Caco-2 (cell line): ENCODE results near the gene ADAMTS19. TPM values are rescaled to one million over a fixed set of nuclear protein-coding genes. Genes with fewer than 3 reads are reported as not detected.

Source experiments
- BruUV-seq: library from RNA; stranded (reverse); fragments of 400-500 nt; replicated peaks from 2 replicates; lab custom pipeline; 2021; lab: Mats Ljungman, UMichigan
- CTCF ChIA-PET: fragments of 300-600 bp; sonication (Branson Sonifier 250); formaldehyde crosslinking; loops from one replicate; lab custom pipeline; 2022; ENCODE audit warnings: antibody characterized with exemption; lab: Charles Lee
- POLR2A ChIA-PET: fragments of 300-600 bp; sonication (Branson Sonifier 250); formaldehyde crosslinking; loops from one replicate; lab custom pipeline; 2022; ENCODE audit warnings: antibody characterized with exemption; lab: Charles Lee
- DNase-seq, 2 experiments: peaks; one replicate each; pipeline versions ENCODE4 v3.0.0 to v3.0.0-alpha.2; 2020 to 2022
- H3K27me3 ChIP-seq: replicated peaks from 2 replicates; pipeline ENCODE4 v1.6.0; 2011; ENCODE audit warnings: low read length; ENCODE audit not compliant: control insufficient read depth, insufficient read depth
- H3K36me3 ChIP-seq: 2 replicates; pipeline ENCODE4 v1.5.1; 2011; ENCODE audit warnings: low read length; ENCODE audit not compliant: control insufficient read depth, insufficient read depth
- H3K4me1 ChIP-seq: fragments of 250-450 bp; sonication (Bioruptor Pico); 2 replicates; pipeline ENCODE4 v1.5.1; 2020; ENCODE audit warnings: mild to moderate bottlenecking
- H3K4me3 ChIP-seq: 2 replicates; pipeline ENCODE4 v1.5.1; 2011; ENCODE audit warnings: low read depth, mild to moderate bottlenecking, control low read depth, low read length
- H3K9me3 ChIP-seq: fragments of 250-450 bp; sonication (Bioruptor Pico); 2 replicates; pipeline ENCODE4 v1.5.1; 2020; ENCODE audit warnings: mild to moderate bottlenecking, moderate library complexity
- H3K27ac Mint-ChIP-seq: one replicate; pipeline ENCODE4 v1.8.0; 2022; ENCODE audit warnings: mixed read lengths; ENCODE audit not compliant: unreplicated experiment
- H3K27me3 Mint-ChIP-seq: one replicate; pipeline ENCODE4 v1.8.0; 2022; ENCODE audit warnings: mixed read lengths; ENCODE audit not compliant: insufficient read depth, unreplicated experiment
- H3K36me3 Mint-ChIP-seq: one replicate; pipeline ENCODE4 v1.8.0; 2022; ENCODE audit warnings: mild to moderate bottlenecking, mixed read lengths; ENCODE audit not compliant: insufficient read depth, unreplicated experiment
- H3K4me1 Mint-ChIP-seq: one replicate; pipeline ENCODE4 v1.8.0; 2022; ENCODE audit warnings: low read depth, mixed read lengths; ENCODE audit not compliant: unreplicated experiment
- H3K4me3 Mint-ChIP-seq: one replicate; pipeline ENCODE4 v1.8.0; 2022; ENCODE audit warnings: mild to moderate bottlenecking, moderate library complexity, mixed read lengths; ENCODE audit not compliant: unreplicated experiment
- H3K9me3 Mint-ChIP-seq: one replicate; pipeline ENCODE4 v1.8.0; 2022; ENCODE audit warnings: mixed read lengths; ENCODE audit not compliant: unreplicated experiment
- CTCF ChIP-seq, 2 experiments: fragments of 200-600 bp in 1 of 2; IDR thresholded peaks; 1 replicate in 1 of 2; 2 replicates in 1 of 2; pipeline versions ENCODE4 v1.5.1 to v1.8.0; 2011 to 2022; ENCODE audit warnings: antibody characterized with exemption in 1 of 2, control low read depth in 1 of 2, inconsistent platforms in 1 of 2, low read depth in 1 of 2, low read length in 1 of 2, mild to moderate bottlenecking in 1 of 2, moderate library complexity in 1 of 2; ENCODE audit not compliant: insufficient read depth in 1 of 2, severe bottlenecking in 1 of 2, unreplicated experiment in 1 of 2
- intact Hi-C: fragments of 100-400 bp; cut with micrococcal nuclease; formaldehyde crosslinking; loops from one replicate; pipeline ENCODE4 v1.10.0; 2022; ENCODE audit not compliant: unreplicated experiment
- total RNA-seq: library from RNA; stranded (reverse); gene quantifications from 2 replicates; pipeline ENCODE4 v1.2.3, GENCODE V29; 2022

The ADAMTS19 gene
- total RNA-seq, 1 experiment from 2014 or later, result 0.95 TPM

- ChIA-PET CTCF (no interaction called here), POLR2A (no interaction called here)
- intact Hi-C loops, result no loop called here
- Histone ChIP-seq H3K36me3 (no peaks in the 10 kb centered on the region), H3K9me3 (no peaks in the 10 kb centered on the region), H3K27me3 (no peaks in the 10 kb centered on the region), H3K4me3 (no peak overlapping the region), H3K4me1 (no peaks in the 10 kb centered on the region)
- Mint-ChIP-seq H3K9me3 (no peaks in the 10 kb centered on the region), H3K27ac (no peak overlapping the region), H3K4me3 (no peak overlapping the region), H3K27me3 (peaks cover 6% of the 10 kb centered on the region), H3K36me3 (no peaks in the 10 kb centered on the region), H3K4me1 (no peaks in the 10 kb centered on the region)
- no peak for DNase-seq
- TF ChIP-seq CTCF (IDR thresholded peaks at IDR 0.05; ENCODE audit: insufficient read depth in 1 of 2, low read depth in 1 of 2, low read length in 1 of 2, severe bottlenecking in 1 of 2, unreplicated experiment in 1 of 2), result no peak
- BruUV-seq, result no TSS peak
Measured at GRCh38 chr5:129617206-129617605, 157.1 kb downstream of the ADAMTS19 start.

GRCh38 chr5:129619782-129620181 lies 159.7 kb downstream of the ADAMTS19 start:
- no peaks in the 10 kb centered on the region for H3K9me3 ChIP-seq
- no peak for TF ChIP-seq CTCF (IDR thresholded peaks at IDR 0.05; ENCODE audit: insufficient read depth in 1 of 2, low read depth in 1 of 2, low read length in 1 of 2, severe bottlenecking in 1 of 2, unreplicated experiment in 1 of 2)
- ChIA-PET POLR2A (no interaction called here), CTCF (no interaction called here)
- no peak for DNase-seq
- Mint-ChIP-seq H3K4me1 (no peaks in the 10 kb centered on the region), H3K27ac (no peak overlapping the region), H3K9me3 (no peaks in the 10 kb centered on the region), H3K4me3 (no peak overlapping the region), H3K36me3 (no peaks in the 10 kb centered on the region), H3K27me3 (peaks cover 6% of the 10 kb centered on the region)
- no peaks in the 10 kb centered on the region for H3K27me3 ChIP-seq
- intact Hi-C loops, result no loop called here
- no TSS peak for BruUV-seq
- no peak overlapping the region for H3K4me3 ChIP-seq
- H3K36me3 ChIP-seq, result no peaks in the 10 kb centered on the region
- H3K4me1 ChIP-seq, result no peaks in the 10 kb centered on the region

- Mint-ChIP-seq H3K27me3 (peaks cover 6% of the 10 kb centered on the region), H3K4me3 (no peak overlapping the region), H3K9me3 (no peaks in the 10 kb centered on the region), H3K4me1 (no peaks in the 10 kb centered on the region), H3K36me3 (no peaks in the 10 kb centered on the region), H3K27ac (no peak overlapping the region)
- Histone ChIP-seq H3K36me3 (no peaks in the 10 kb centered on the region), H3K9me3 (no peaks in the 10 kb centered on the region), H3K4me1 (no peaks in the 10 kb centered on the region), H3K27me3 (no peaks in the 10 kb centered on the region), H3K4me3 (no peak overlapping the region)
- ChIA-PET POLR2A (no interaction called here), CTCF (no interaction called here)
- no peak for DNase-seq
- intact Hi-C loops, result no loop called here
- TF ChIP-seq CTCF (IDR thresholded peaks at IDR 0.05; ENCODE audit: insufficient read depth in 1 of 2, low read depth in 1 of 2, low read length in 1 of 2, severe bottlenecking in 1 of 2, unreplicated experiment in 1 of 2), result no peak
- no TSS peak for BruUV-seq
Measured at GRCh38 chr5:129622531-129622930, 162.4 kb downstream of the ADAMTS19 start.
